GM21367 (cell line): Measurements from ENCODE around the gene NAB1.

ENCODE experiments used
- ATAC-seq: cut with Tn5 transposase; IDR thresholded peaks from one replicate; pipeline ENCODE4 v1.9.1; 2021; ENCODE audit not compliant: unreplicated experiment

Gene NAB1

GRCh38 chr2:190637281-190637734 lies 11.6 kb upstream of the NAB1 start:
- ATAC-seq, result peak; percentile 49

GRCh38 chr2:190637903-190638618 lies 10.8 kb upstream of the NAB1 start:
- ATAC-seq, result no peak

GRCh38 chr2:190640117-190640516 lies 8.8 kb upstream of the NAB1 start:
- no peak for ATAC-seq

DNA sequence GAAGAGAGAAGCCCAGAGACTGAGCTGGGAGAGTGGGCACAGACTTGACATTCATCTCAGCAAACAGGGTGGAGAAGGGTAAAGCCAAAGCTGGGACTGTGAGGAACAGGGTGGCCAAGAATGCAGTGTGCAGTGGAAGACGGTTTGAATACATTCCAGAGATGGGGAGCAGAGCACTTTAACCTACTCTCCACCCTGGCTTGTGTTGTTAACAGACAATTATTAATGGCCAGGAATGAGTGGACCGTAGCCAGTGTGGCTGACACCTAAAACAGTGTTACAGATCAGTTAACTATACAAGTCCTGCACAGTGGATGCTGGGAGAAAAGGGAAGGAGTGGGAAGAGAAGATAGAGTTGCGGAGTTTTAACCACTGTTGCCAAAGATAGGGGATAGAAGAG lies 7.4 kb upstream of the NAB1 start:
- ATAC-seq, result no peak

GRCh38 chr2:190646780-190647522 lies 1.9 kb upstream of the NAB1 start:
- no peak for ATAC-seq

DNA sequence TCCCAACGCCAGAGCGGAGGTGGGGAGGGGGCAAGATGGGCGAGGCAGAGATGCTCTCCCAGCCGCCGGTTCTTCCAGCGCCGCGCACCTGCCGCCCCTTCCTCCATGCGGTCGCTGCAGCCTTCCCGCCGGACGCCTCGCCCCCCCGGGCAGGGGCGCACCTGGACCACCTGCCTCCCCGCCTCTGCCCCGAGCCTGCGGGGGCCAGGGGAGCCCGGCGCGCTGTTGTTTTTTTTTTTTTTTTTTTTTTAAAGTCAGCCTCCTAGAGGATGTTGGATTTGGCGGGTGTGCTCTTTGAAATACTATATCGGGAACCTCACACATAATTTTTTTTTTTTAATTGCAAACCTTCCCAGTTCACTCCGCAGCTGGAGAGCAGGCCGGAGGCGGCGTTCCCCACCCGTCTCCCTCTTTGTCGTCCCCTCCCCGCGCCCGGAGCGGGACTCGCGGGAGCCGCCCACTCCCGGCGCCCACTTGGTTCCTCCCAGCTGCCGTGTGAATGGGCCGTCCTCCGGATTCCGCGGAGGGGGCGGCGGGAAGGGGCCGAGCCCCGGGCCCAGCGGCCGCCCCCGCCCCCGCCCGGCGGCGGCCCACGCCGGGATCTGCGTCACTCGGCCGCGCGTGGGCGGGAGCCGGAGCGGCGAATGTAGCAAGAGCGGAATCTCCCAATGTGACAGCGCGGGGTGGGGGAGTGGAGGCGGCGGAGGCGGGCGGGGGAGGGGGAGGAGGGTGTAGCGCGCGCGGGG lies 421 bp upstream of the NAB1 start:
- peak; percentile 68 for ATAC-seq

DNA sequence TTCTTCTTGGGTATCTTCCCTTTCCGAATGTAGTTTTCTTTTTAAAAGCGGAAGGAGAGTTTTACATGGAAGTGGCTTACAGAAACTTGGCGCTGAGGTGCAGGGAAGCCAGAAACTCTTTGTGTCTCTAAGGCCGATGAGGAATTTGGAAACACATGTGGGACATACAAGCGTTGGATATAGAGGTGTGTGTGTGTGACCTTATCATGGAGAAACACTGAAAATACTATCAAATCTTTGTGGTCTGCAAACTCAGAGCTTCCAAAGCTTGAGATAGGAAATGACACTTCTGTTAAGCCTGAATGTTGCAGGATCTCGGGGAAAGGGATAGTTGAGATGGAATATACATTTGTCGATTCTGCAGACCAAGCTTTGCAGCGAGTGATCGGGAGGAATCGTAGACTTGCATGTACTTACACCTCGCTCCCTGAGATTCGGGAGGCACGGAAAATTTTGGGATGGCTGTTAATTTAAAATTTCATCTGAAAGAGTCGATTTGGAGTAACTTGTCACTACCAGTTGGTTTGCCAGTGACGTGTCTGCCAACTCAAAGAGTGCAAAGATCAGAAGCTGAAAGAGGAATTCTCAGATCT lies 1.0 kb downstream of the NAB1 start:
- ATAC-seq, result no peak

GRCh38 chr2:190651413-190651812 lies 2.5 kb downstream of the NAB1 start:
- ATAC-seq, result no peak

GRCh38 chr2:190653231-190653630 lies 4.3 kb downstream of the NAB1 start:
- ATAC-seq, result no peak

- ATAC-seq, result no peak
Observed at GRCh38 chr2:190653931-190654330, 5.0 kb downstream of the NAB1 start.

- ATAC-seq, result no peak
Observed at GRCh38 chr2:190655113-190655512, 6.2 kb downstream of the NAB1 start.

DNA sequence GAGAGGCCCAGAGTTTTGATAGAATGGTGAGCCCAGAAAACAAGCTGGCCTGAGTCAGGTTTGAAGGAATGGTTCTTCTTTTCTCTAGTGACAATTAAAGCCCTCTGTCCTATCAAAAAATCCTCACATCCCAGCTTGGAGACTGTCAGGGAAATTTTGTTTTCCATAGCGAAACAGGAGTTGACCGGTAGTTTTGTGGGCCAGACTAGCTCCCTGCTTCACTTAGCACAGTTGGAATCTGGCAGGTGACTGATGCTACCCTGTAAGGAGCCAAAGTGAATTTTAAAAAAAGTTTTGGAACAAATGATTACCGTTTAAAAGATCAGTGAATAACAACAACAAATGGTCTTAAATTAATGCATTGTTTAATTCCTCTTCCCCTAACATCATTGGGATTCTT lies 6.7 kb downstream of the NAB1 start:
- ATAC-seq, result no peak

- no peak for ATAC-seq
Observed at GRCh38 chr2:190656301-190656700, 7.4 kb downstream of the NAB1 start.

- no peak for ATAC-seq
Observed at GRCh38 chr2:190657474-190658255, 8.8 kb downstream of the NAB1 start.

- no peak for ATAC-seq
Observed at GRCh38 chr2:190659553-190659952, 10.7 kb downstream of the NAB1 start.

DNA sequence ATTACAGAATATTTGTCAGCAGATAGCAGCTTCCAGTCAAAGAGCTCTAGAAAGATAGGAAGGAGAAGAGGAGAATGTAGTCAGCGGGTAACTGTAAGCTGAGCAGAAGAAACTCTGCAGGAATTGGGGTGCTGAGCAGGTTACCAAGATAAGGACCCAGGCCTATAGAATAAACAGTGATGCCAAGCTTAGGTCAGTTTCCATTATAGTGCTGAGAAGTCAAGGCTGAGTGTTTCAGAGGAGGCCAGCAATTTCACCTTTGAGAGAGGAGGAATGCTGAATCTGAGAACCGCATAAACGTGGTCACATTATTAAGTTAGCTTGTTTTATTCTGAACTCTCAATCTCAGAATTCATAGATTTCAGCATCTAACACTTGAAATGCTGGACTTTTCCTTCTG lies 13.9 kb downstream of the NAB1 start:
- no peak for ATAC-seq

DNA sequence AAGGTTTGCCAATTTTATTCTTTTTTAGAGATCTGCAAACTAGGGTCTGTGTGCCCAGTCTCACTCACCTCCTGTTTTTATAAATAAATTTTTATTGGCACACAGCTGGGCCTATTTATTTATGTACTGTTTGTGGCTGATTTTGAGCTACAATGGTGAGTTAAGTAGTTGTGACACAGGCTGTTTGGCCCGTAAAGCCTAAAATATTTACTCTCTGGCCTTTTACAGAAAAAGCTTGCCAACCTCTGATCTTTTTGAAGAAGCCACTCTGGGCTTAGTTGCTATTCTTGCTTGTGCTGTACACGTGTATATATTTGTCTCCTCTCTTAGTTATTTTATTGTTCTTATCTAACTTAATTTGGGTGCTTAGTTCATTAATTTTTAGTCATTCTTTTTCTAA lies 14.5 kb downstream of the NAB1 start:
- no peak for ATAC-seq

DNA sequence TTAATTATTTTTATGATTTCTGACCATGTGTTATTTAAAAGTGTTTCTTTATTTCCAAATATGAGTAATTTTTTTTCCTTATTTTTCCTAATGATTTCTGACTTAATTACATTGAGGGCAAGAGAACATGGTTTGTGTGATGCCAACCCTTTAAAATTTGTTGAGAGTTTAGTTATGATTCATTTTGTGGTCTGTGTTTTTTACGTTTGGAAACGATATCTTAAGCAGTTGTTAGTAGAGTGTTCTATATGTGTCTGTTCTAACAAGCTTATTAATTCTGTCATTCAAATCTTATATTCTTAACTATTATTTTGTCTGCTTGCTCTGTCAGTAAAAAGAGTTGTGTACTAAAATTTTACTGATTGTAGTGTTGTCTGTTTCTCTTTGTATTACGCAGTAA lies 15.0 kb downstream of the NAB1 start:
- ATAC-seq, result no peak

- no peak for ATAC-seq
Observed at GRCh38 chr2:190664240-190664639, 15.4 kb downstream of the NAB1 start.

- no peak for ATAC-seq
Observed at GRCh38 chr2:190666895-190667294, 18.0 kb downstream of the NAB1 start.

GRCh38 chr2:190668892-190669291 lies 20.0 kb downstream of the NAB1 start:
- no peak for ATAC-seq
